ENCODE data around the gene SP3.

Gene SP3

DNA sequence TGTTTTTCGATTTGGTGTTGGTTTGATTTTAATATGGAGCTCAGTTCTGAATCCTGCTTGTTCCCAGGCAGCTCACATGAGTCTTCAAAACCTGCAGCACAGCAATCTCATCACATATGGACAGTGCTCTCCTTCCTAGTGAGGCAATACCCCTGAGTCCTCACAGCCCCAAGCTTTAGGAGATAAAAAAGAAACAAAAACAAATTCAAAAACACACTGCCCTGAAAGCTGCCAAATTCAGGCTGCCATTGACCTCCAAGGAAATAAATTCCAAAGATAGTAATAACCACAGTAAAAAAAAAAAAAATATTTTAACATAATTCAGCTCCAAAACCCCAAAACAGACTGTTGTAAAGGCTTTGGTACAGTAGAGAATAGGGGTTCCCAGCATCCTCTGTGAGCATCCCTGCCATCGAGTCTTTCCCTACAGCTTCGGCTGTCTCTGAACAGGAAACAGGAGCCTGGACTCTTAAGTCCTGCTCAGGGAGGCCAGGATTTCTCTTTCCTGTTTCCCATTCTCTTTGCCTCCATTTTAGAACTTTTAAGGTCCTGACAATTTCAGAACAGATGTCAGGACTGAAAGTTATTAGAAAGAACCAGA is 14.7 kb upstream of the SP3 start:
- Histone ChIP-seq H3K9me3 (ENCODE audit: control insufficient read depth, low read length) (no peaks in the 10 kb centered on the region), H3K9ac (no peak overlapping the region), H3K36me3 (ENCODE audit: control insufficient read depth, insufficient read depth, low read length) (no peaks in the 10 kb centered on the region), H3K27ac (no peak overlapping the region), H3K27me3 (ENCODE audit: control insufficient read depth, insufficient read depth, low read length) (no peaks in the 10 kb centered on the region), H3K4me3 (ENCODE audit: low read depth, low read length) (no peak overlapping the region), H3K4me1 (peaks cover 1% of the 10 kb centered on the region), H3K79me2 (no peaks in the 10 kb centered on the region), H3K4me2 (ENCODE audit: low read length) (no peak overlapping the region), H2AFZ (no peak overlapping the region)
- TF ChIP-seq CTCF (IDR thresholded peaks at IDR 0.05) = no peak

- Histone ChIP-seq H3K36me3 (ENCODE audit: control insufficient read depth, insufficient read depth, low read length) (no peaks in the 10 kb centered on the region), H3K4me2 (ENCODE audit: low read length) (no peak overlapping the region), H3K27me3 (ENCODE audit: control insufficient read depth, insufficient read depth, low read length) (no peaks in the 10 kb centered on the region), H3K27ac (no peak overlapping the region), H3K9ac (no peak overlapping the region), H3K4me3 (ENCODE audit: low read depth, low read length) (no peak overlapping the region), H3K79me2 (no peaks in the 10 kb centered on the region), H3K4me1 (no peaks in the 10 kb centered on the region), H3K9me3 (ENCODE audit: control insufficient read depth, low read length) (no peaks in the 10 kb centered on the region), H2AFZ (no peak overlapping the region)
- no peak for TF ChIP-seq CTCF (IDR thresholded peaks at IDR 0.05)
These were observed 13.3 kb upstream of the SP3 start for GRCh38 chr2:173978447-173978846.

GRCh38 chr2:173972636-173973035 is 7.5 kb upstream of the SP3 start:
- no peaks in the 10 kb centered on the region for H3K9me3 ChIP-seq (ENCODE audit: control insufficient read depth, low read length)
- no peaks in the 10 kb centered on the region for H3K4me1 ChIP-seq
- H3K4me2 ChIP-seq (ENCODE audit: low read length) = no peak overlapping the region

GRCh38 chr2:173972165-173972564 is 7.0 kb upstream of the SP3 start:
- no peak overlapping the region for H3K4me3 ChIP-seq (ENCODE audit: low read depth, low read length)

More at GRCh38 chr2:173972636-173973035, 7.5 kb upstream of the SP3 start:
- no peak for TF ChIP-seq CTCF (IDR thresholded peaks at IDR 0.05)
- H3K36me3 ChIP-seq (ENCODE audit: control insufficient read depth, insufficient read depth, low read length) = no peaks in the 10 kb centered on the region
- H3K9ac ChIP-seq = no peak overlapping the region
- no peak overlapping the region for H3K27ac ChIP-seq
- H2AFZ ChIP-seq = no peak overlapping the region
- no peaks in the 10 kb centered on the region for H3K79me2 ChIP-seq
- no peaks in the 10 kb centered on the region for H3K27me3 ChIP-seq (ENCODE audit: control insufficient read depth, insufficient read depth, low read length)
- H3K4me3 ChIP-seq (ENCODE audit: low read depth, low read length) = no peak overlapping the region

More at GRCh38 chr2:173972165-173972564, 7.0 kb upstream of the SP3 start:
- Histone ChIP-seq H3K9ac (no peak overlapping the region), H3K36me3 (ENCODE audit: control insufficient read depth, insufficient read depth, low read length) (no peaks in the 10 kb centered on the region), H3K27ac (no peak overlapping the region), H3K4me2 (ENCODE audit: low read length) (no peak overlapping the region), H2AFZ (no peak overlapping the region), H3K79me2 (no peaks in the 10 kb centered on the region), H3K9me3 (ENCODE audit: control insufficient read depth, low read length) (no peaks in the 10 kb centered on the region), H3K27me3 (ENCODE audit: control insufficient read depth, insufficient read depth, low read length) (no peaks in the 10 kb centered on the region), H3K4me1 (no peaks in the 10 kb centered on the region)
- TF ChIP-seq CTCF (IDR thresholded peaks at IDR 0.05) = no peak
